Caco-2 (cell line): Measurements from ENCODE around the gene METAP1. TPM values are rescaled to one million over a fixed set of nuclear protein-coding genes. Genes with fewer than 3 reads are reported as not detected.

Source experiments
- BruUV-seq: library from RNA; stranded (reverse); fragments of 400-500 nt; replicated peaks from 2 replicates; lab custom pipeline; 2021; lab: Mats Ljungman, UMichigan
- CTCF ChIA-PET: fragments of 300-600 bp; sonication (Branson Sonifier 250); formaldehyde crosslinking; loops from one replicate; lab custom pipeline; 2022; ENCODE audit warnings: antibody characterized with exemption; lab: Charles Lee
- POLR2A ChIA-PET: fragments of 300-600 bp; sonication (Branson Sonifier 250); formaldehyde crosslinking; loops from one replicate; lab custom pipeline; 2022; ENCODE audit warnings: antibody characterized with exemption; lab: Charles Lee
- DNase-seq, 2 experiments: peaks; one replicate each; pipeline versions ENCODE4 v3.0.0 to v3.0.0-alpha.2; 2020 to 2022
- H3K27me3 ChIP-seq: replicated peaks from 2 replicates; pipeline ENCODE4 v1.6.0; 2011; ENCODE audit warnings: low read length; ENCODE audit not compliant: control insufficient read depth, insufficient read depth
- H3K36me3 ChIP-seq: 2 replicates; pipeline ENCODE4 v1.5.1; 2011; ENCODE audit warnings: low read length; ENCODE audit not compliant: control insufficient read depth, insufficient read depth
- H3K4me1 ChIP-seq: fragments of 250-450 bp; sonication (Bioruptor Pico); 2 replicates; pipeline ENCODE4 v1.5.1; 2020; ENCODE audit warnings: mild to moderate bottlenecking
- H3K4me3 ChIP-seq: 2 replicates; pipeline ENCODE4 v1.5.1; 2011; ENCODE audit warnings: low read depth, mild to moderate bottlenecking, control low read depth, low read length
- H3K9me3 ChIP-seq: fragments of 250-450 bp; sonication (Bioruptor Pico); 2 replicates; pipeline ENCODE4 v1.5.1; 2020; ENCODE audit warnings: mild to moderate bottlenecking, moderate library complexity
- H3K27ac Mint-ChIP-seq: one replicate; pipeline ENCODE4 v1.8.0; 2022; ENCODE audit warnings: mixed read lengths; ENCODE audit not compliant: unreplicated experiment
- H3K27me3 Mint-ChIP-seq: one replicate; pipeline ENCODE4 v1.8.0; 2022; ENCODE audit warnings: mixed read lengths; ENCODE audit not compliant: insufficient read depth, unreplicated experiment
- H3K36me3 Mint-ChIP-seq: one replicate; pipeline ENCODE4 v1.8.0; 2022; ENCODE audit warnings: mild to moderate bottlenecking, mixed read lengths; ENCODE audit not compliant: insufficient read depth, unreplicated experiment
- H3K4me1 Mint-ChIP-seq: one replicate; pipeline ENCODE4 v1.8.0; 2022; ENCODE audit warnings: low read depth, mixed read lengths; ENCODE audit not compliant: unreplicated experiment
- H3K4me3 Mint-ChIP-seq: one replicate; pipeline ENCODE4 v1.8.0; 2022; ENCODE audit warnings: mild to moderate bottlenecking, moderate library complexity, mixed read lengths; ENCODE audit not compliant: unreplicated experiment
- H3K9me3 Mint-ChIP-seq: one replicate; pipeline ENCODE4 v1.8.0; 2022; ENCODE audit warnings: mixed read lengths; ENCODE audit not compliant: unreplicated experiment
- CTCF ChIP-seq, 2 experiments: fragments of 200-600 bp in 1 of 2; IDR thresholded peaks; 1 replicate in 1 of 2; 2 replicates in 1 of 2; pipeline versions ENCODE4 v1.5.1 to v1.8.0; 2011 to 2022; ENCODE audit warnings: antibody characterized with exemption in 1 of 2, control low read depth in 1 of 2, inconsistent platforms in 1 of 2, low read depth in 1 of 2, low read length in 1 of 2, mild to moderate bottlenecking in 1 of 2, moderate library complexity in 1 of 2; ENCODE audit not compliant: insufficient read depth in 1 of 2, severe bottlenecking in 1 of 2, unreplicated experiment in 1 of 2
- intact Hi-C: fragments of 100-400 bp; cut with micrococcal nuclease; formaldehyde crosslinking; loops from one replicate; pipeline ENCODE4 v1.10.0; 2022; ENCODE audit not compliant: unreplicated experiment
- total RNA-seq: library from RNA; stranded (reverse); gene quantifications from 2 replicates; pipeline ENCODE4 v1.2.3, GENCODE V29; 2022

Gene METAP1
- total RNA-seq, 1 experiment from 2014 or later, result 83.0 TPM

- no peak overlapping the region for H3K4me3 Mint-ChIP-seq
- H3K36me3 Mint-ChIP-seq, result peaks cover 86% of the 10 kb centered on the region
- H3K27me3 Mint-ChIP-seq, result no peaks in the 10 kb centered on the region
- Histone ChIP-seq H3K27me3 (no peaks in the 10 kb centered on the region), H3K4me1 (peaks cover 5% of the 10 kb centered on the region; the same call in 1 of the 2 replicates), H3K4me3 (no peak overlapping the region), H3K9me3 (no peaks in the 10 kb centered on the region), H3K36me3 (peaks cover 5% of the 10 kb centered on the region; the same call in 1 of the 2 replicates)
- no peaks in the 10 kb centered on the region for H3K9me3 Mint-ChIP-seq
- no TSS peak for BruUV-seq
- POLR2A ChIA-PET, result no interaction called here
- no peak for DNase-seq
- intact Hi-C loops, result no loop called here
- CTCF ChIA-PET, result no interaction called here
- no peak overlapping the region for H3K27ac Mint-ChIP-seq
- no peak for TF ChIP-seq CTCF (IDR thresholded peaks at IDR 0.05; ENCODE audit: insufficient read depth in 1 of 2, low read depth in 1 of 2, low read length in 1 of 2, severe bottlenecking in 1 of 2, unreplicated experiment in 1 of 2)
- peaks cover 7% of the 10 kb centered on the region for H3K4me1 Mint-ChIP-seq
These were observed 86.7 kb downstream of the METAP1 start for GRCh38 chr4:99082192-99082591.

GRCh38 chr4:99084595-99084994 lies 89.1 kb downstream of the METAP1 start:
- ChIA-PET POLR2A (no interaction called here), CTCF (no interaction called here)
- Histone ChIP-seq H3K27me3 (no peaks in the 10 kb centered on the region), H3K9me3 (no peaks in the 10 kb centered on the region), H3K36me3 (peaks cover 5% of the 10 kb centered on the region; the same call in 1 of the 2 replicates), H3K4me3 (no peak overlapping the region), H3K4me1 (peaks cover 10% of the 10 kb centered on the region)
- peaks cover 65% of the 10 kb centered on the region for H3K36me3 Mint-ChIP-seq
- intact Hi-C loops, result no loop called here
- no peak for TF ChIP-seq CTCF (IDR thresholded peaks at IDR 0.05; ENCODE audit: insufficient read depth in 1 of 2, low read depth in 1 of 2, low read length in 1 of 2, severe bottlenecking in 1 of 2, unreplicated experiment in 1 of 2)
- BruUV-seq, result no TSS peak
- H3K27ac Mint-ChIP-seq, result no peak overlapping the region
- peaks cover 12% of the 10 kb centered on the region for H3K4me1 Mint-ChIP-seq
- no peaks in the 10 kb centered on the region for H3K27me3 Mint-ChIP-seq
- no peak for DNase-seq
- no peak overlapping the region for H3K4me3 Mint-ChIP-seq
- H3K9me3 Mint-ChIP-seq, result no peaks in the 10 kb centered on the region

GRCh38 chr4:99088023-99088449 lies 92.5 kb downstream of the METAP1 start:
- CTCF ChIA-PET, result interaction anchor here (1.5 to 1.7 kb wide), 2 partner anchors 93 to 375 kb away, joined by 9 to 14 read pairs; partner anchors contain the start of gene METAP1
- peak overlapping the region; percentile 98 for H3K4me3 Mint-ChIP-seq

More at GRCh38 chr4:99088023-99088449, 92.5 kb downstream of the METAP1 start:
- POLR2A ChIA-PET, result interaction anchor here (0.6 to 1.5 kb wide), 2 partner anchors 93 to 131 kb away, joined by 3 to 8 read pairs; partner anchors contain the start of genes ADH6 and METAP1
- intact Hi-C loops, result no loop called here
- H3K4me1 ChIP-seq, result peaks cover 13% of the 10 kb centered on the region
- peak; percentile 47 to 51 for DNase-seq
- H3K4me1 Mint-ChIP-seq, result peaks cover 29% of the 10 kb centered on the region
- H3K9me3 Mint-ChIP-seq, result no peaks in the 10 kb centered on the region
- peak overlapping the region; percentile 83 for H3K4me3 ChIP-seq
- BruUV-seq, result TSS peak; percentile 70
- peaks cover 5% of the 10 kb centered on the region; the same call in 1 of the 2 replicates for H3K36me3 ChIP-seq
- H3K9me3 ChIP-seq, result no peaks in the 10 kb centered on the region
- no peak for TF ChIP-seq CTCF (IDR thresholded peaks at IDR 0.05; ENCODE audit: insufficient read depth in 1 of 2, low read depth in 1 of 2, low read length in 1 of 2, severe bottlenecking in 1 of 2, unreplicated experiment in 1 of 2)
- H3K27ac Mint-ChIP-seq, result peak overlapping the region; percentile 98
- no peaks in the 10 kb centered on the region for H3K27me3 Mint-ChIP-seq
- H3K36me3 Mint-ChIP-seq, result peaks cover 33% of the 10 kb centered on the region
- no peaks in the 10 kb centered on the region for H3K27me3 ChIP-seq
